ENCODE data around the gene CGRRF1.

Gene CGRRF1

GRCh38 chr14:54490445-54491175 lies 19.1 kb upstream of the CGRRF1 start:
- DNase-seq, result no peak

- no peak for DNase-seq
Measured at GRCh38 chr14:54493293-54493692, 16.4 kb upstream of the CGRRF1 start.

GRCh38 chr14:54497224-54497623 lies 12.5 kb upstream of the CGRRF1 start:
- DNase-seq, result no peak

GRCh38 chr14:54498095-54498531 lies 11.6 kb upstream of the CGRRF1 start:
- DNase-seq, result no peak

GRCh38 chr14:54498579-54498978 lies 11.1 kb upstream of the CGRRF1 start:
- DNase-seq, result no peak

- no peak for DNase-seq
Measured at GRCh38 chr14:54500744-54501143, 9.0 kb upstream of the CGRRF1 start.

GRCh38 chr14:54501480-54501879 lies 8.2 kb upstream of the CGRRF1 start:
- no peak for DNase-seq

- DNase-seq, result no peak
Measured at GRCh38 chr14:54502602-54503001, 7.1 kb upstream of the CGRRF1 start.

- no peak for DNase-seq
Measured at GRCh38 chr14:54503486-54503885, 6.2 kb upstream of the CGRRF1 start.

GRCh38 chr14:54512393-54512792 lies 2.7 kb downstream of the CGRRF1 start:
- no peak for DNase-seq

GRCh38 chr14:54515670-54516069 lies 6.0 kb downstream of the CGRRF1 start:
- DNase-seq, result no peak

- no peak for DNase-seq
Measured at GRCh38 chr14:54516709-54517108, 7.0 kb downstream of the CGRRF1 start.

- no peak for DNase-seq
Measured at GRCh38 chr14:54524410-54524809, 14.7 kb downstream of the CGRRF1 start.

- no peak for DNase-seq
Measured at GRCh38 chr14:54528973-54529372, 19.3 kb downstream of the CGRRF1 start.

- no peak for DNase-seq
Measured at GRCh38 chr14:54529811-54530210, 20.1 kb downstream of the CGRRF1 start.

- DNase-seq, result no peak
Measured at GRCh38 chr14:54532111-54533012, 22.7 kb downstream of the CGRRF1 start.

- no peak for DNase-seq
Measured at GRCh38 chr14:54533100-54533499, 23.4 kb downstream of the CGRRF1 start.

GRCh38 chr14:54535126-54535525 lies 25.4 kb downstream of the CGRRF1 start:
- no peak for DNase-seq

- no peak for DNase-seq
Measured at GRCh38 chr14:54535646-54536045, 25.9 kb downstream of the CGRRF1 start.

- DNase-seq, result no peak
Measured at GRCh38 chr14:54537651-54538050, 27.9 kb downstream of the CGRRF1 start.

GRCh38 chr14:54538055-54538454 lies 28.3 kb downstream of the CGRRF1 start:
- DNase-seq, result no peak

GRCh38 chr14:54547583-54547982 lies 37.9 kb downstream of the CGRRF1 start:
- DNase-seq, result no peak

- no peak for DNase-seq
Measured at GRCh38 chr14:54548491-54548890, 38.8 kb downstream of the CGRRF1 start.

GRCh38 chr14:54549862-54550261 lies 40.2 kb downstream of the CGRRF1 start:
- no peak for DNase-seq

All from NCI-H748 treated with DMSO at 0.1 percent for 48 hours (cell line).